Mononuclear cell (primary cell): ENCODE measurements around the gene HOATZ. TPM values are rescaled to one million over a fixed set of nuclear protein-coding genes. Genes with fewer than 3 reads are reported as not detected.

ENCODE experiments used
- H3K27me3 ChIP-seq: 2 replicates; pipeline ENCODE4 v1.6.0; 2011; ENCODE audit warnings: low read length, control low read depth; ENCODE audit not compliant: insufficient read depth
- H3K4me1 ChIP-seq: 2 replicates; pipeline ENCODE4 v1.5.1; 2011; ENCODE audit warnings: mild to moderate bottlenecking, low read length, control low read depth; ENCODE audit not compliant: insufficient read depth
- H3K4me3 ChIP-seq: 2 replicates; pipeline ENCODE4 v1.5.1; 2011; ENCODE audit warnings: mild to moderate bottlenecking, low read length, moderate library complexity
- H3K9me3 ChIP-seq: 2 replicates; pipeline ENCODE4 v1.5.1; 2011; ENCODE audit warnings: low read depth, mild to moderate bottlenecking, control low read depth, low read length
- total RNA-seq: library from RNA; depleted of rRNA; stranded (reverse); fragments of >200 nt; gene quantifications from one replicate; pipeline ENCODE4 v1.2.3, GENCODE V29; 2012

The HOATZ gene
- total RNA-seq: not detected

GRCh38 chr11:111514216-111515031 lies at the start of gene HOATZ:
HOATZ (plus strand) TSS chr11:111514778; CDS start chr11:111514785, 7 bp downstream.
- Histone ChIP-seq H3K4me1 (peaks cover 13% of the 10 kb centered on the region), H3K4me3 (no peak within 1 kb of the TSS), H3K9me3 (no peaks in the 10 kb centered on the region), H3K27me3 (peaks cover 48% of the 10 kb centered on the region)

- Histone ChIP-seq H3K4me3 (no peak overlapping the region), H3K4me1 (no peaks in the 10 kb centered on the region), H3K9me3 (no peaks in the 10 kb centered on the region), H3K27me3 (peaks cover 2% of the 10 kb centered on the region)
These were observed 49.2 kb upstream of the HOATZ start for GRCh38 chr11:111465400-111465799.

- no peaks in the 10 kb centered on the region for H3K27me3 ChIP-seq
- H3K4me3 ChIP-seq: no peak overlapping the region
These were observed 48.0 kb upstream of the HOATZ start for GRCh38 chr11:111466615-111467014.

GRCh38 chr11:111469200-111469599 lies 45.4 kb upstream of the HOATZ start:
- Histone ChIP-seq H3K4me1 (no peaks in the 10 kb centered on the region), H3K27me3 (peaks cover under 1% of the 10 kb centered on the region), H3K9me3 (no peaks in the 10 kb centered on the region), H3K4me3 (no peak overlapping the region)

More at GRCh38 chr11:111466615-111467014, 48.0 kb upstream of the HOATZ start:
- Histone ChIP-seq H3K9me3 (no peaks in the 10 kb centered on the region), H3K4me1 (no peaks in the 10 kb centered on the region)

- H3K4me3 ChIP-seq: no peak overlapping the region
- no peaks in the 10 kb centered on the region for H3K9me3 ChIP-seq
- H3K4me1 ChIP-seq: no peaks in the 10 kb centered on the region
- H3K27me3 ChIP-seq: peaks cover 5% of the 10 kb centered on the region
These were observed 42.4 kb upstream of the HOATZ start for GRCh38 chr11:111472228-111472627.

- H3K9me3 ChIP-seq: no peaks in the 10 kb centered on the region
- H3K4me3 ChIP-seq: no peak overlapping the region
- H3K4me1 ChIP-seq: no peaks in the 10 kb centered on the region
- H3K27me3 ChIP-seq: peaks cover 5% of the 10 kb centered on the region
These were observed 40.1 kb upstream of the HOATZ start for GRCh38 chr11:111474432-111474831.

- Histone ChIP-seq H3K4me1 (no peaks in the 10 kb centered on the region), H3K9me3 (peaks cover 5% of the 10 kb centered on the region), H3K4me3 (no peak overlapping the region), H3K27me3 (peaks cover 13% of the 10 kb centered on the region)
These were observed 38.2 kb upstream of the HOATZ start for GRCh38 chr11:111476366-111476765.

- H3K9me3 ChIP-seq: peaks cover 9% of the 10 kb centered on the region
- H3K4me3 ChIP-seq: no peak overlapping the region
These were observed 37.6 kb upstream of the HOATZ start for GRCh38 chr11:111476956-111477355.

GRCh38 chr11:111477898-111478297 lies 36.7 kb upstream of the HOATZ start:
- Histone ChIP-seq H3K4me3 (no peak overlapping the region), H3K27me3 (peaks cover 13% of the 10 kb centered on the region), H3K4me1 (no peaks in the 10 kb centered on the region), H3K9me3 (peaks cover 13% of the 10 kb centered on the region)

More at GRCh38 chr11:111476956-111477355, 37.6 kb upstream of the HOATZ start:
- no peaks in the 10 kb centered on the region for H3K4me1 ChIP-seq
- peaks cover 13% of the 10 kb centered on the region for H3K27me3 ChIP-seq

GRCh38 chr11:111479666-111480065 lies 34.9 kb upstream of the HOATZ start:
- H3K4me3 ChIP-seq: no peak overlapping the region
- H3K27me3 ChIP-seq: peaks cover 11% of the 10 kb centered on the region
- H3K9me3 ChIP-seq: peaks cover 30% of the 10 kb centered on the region
- no peaks in the 10 kb centered on the region for H3K4me1 ChIP-seq

- H3K4me1 ChIP-seq: no peaks in the 10 kb centered on the region
- peaks cover 30% of the 10 kb centered on the region for H3K9me3 ChIP-seq
- H3K27me3 ChIP-seq: peaks cover 11% of the 10 kb centered on the region
- H3K4me3 ChIP-seq: no peak overlapping the region
These were observed 31.1 kb upstream of the HOATZ start for GRCh38 chr11:111483431-111483830.

- H3K4me3 ChIP-seq: no peak overlapping the region
- H3K4me1 ChIP-seq: no peaks in the 10 kb centered on the region
- no peaks in the 10 kb centered on the region for H3K9me3 ChIP-seq
- H3K27me3 ChIP-seq: no peaks in the 10 kb centered on the region
These were observed 24.1 kb upstream of the HOATZ start for GRCh38 chr11:111490496-111490895.

- no peak overlapping the region for H3K4me3 ChIP-seq
- no peaks in the 10 kb centered on the region for H3K27me3 ChIP-seq
- no peaks in the 10 kb centered on the region for H3K4me1 ChIP-seq
- no peaks in the 10 kb centered on the region for H3K9me3 ChIP-seq
These were observed 20.5 kb upstream of the HOATZ start for GRCh38 chr11:111494040-111494439.

- no peaks in the 10 kb centered on the region for H3K9me3 ChIP-seq
- H3K27me3 ChIP-seq: peaks cover 3% of the 10 kb centered on the region
- H3K4me1 ChIP-seq: no peaks in the 10 kb centered on the region
- H3K4me3 ChIP-seq: no peak overlapping the region
These were observed 15.1 kb upstream of the HOATZ start for GRCh38 chr11:111499483-111499882.

- Histone ChIP-seq H3K9me3 (no peaks in the 10 kb centered on the region), H3K4me3 (no peak overlapping the region), H3K4me1 (no peaks in the 10 kb centered on the region)
These were observed 14.1 kb upstream of the HOATZ start for GRCh38 chr11:111500481-111500880.

GRCh38 chr11:111502611-111503010 lies 12.0 kb upstream of the HOATZ start:
- Histone ChIP-seq H3K9me3 (no peaks in the 10 kb centered on the region), H3K4me1 (no peaks in the 10 kb centered on the region), H3K4me3 (no peak overlapping the region), H3K27me3 (peaks cover 9% of the 10 kb centered on the region)

More at GRCh38 chr11:111500481-111500880, 14.1 kb upstream of the HOATZ start:
- H3K27me3 ChIP-seq: peaks cover 9% of the 10 kb centered on the region
